ENCODE data around the gene MRPL41. TPM values are rescaled to one million over a fixed set of nuclear protein-coding genes. Genes with fewer than 3 reads are reported as not detected.

MRPL41 gene
- total RNA-seq, 1 donor from 2014 or later = 244 TPM

GRCh38 chr9:137598943-137599342 lies 47.3 kb downstream of the MRPL41 start:
- ATAC-seq = no peak

More at GRCh38 chr9:137598943-137599342, 47.3 kb downstream of the MRPL41 start:
- DNase-seq (ENCODE audit: missing footprints) = no peak
- intact Hi-C loops (cut with DNase I) = no loop called here

Other genes with a start within 250 kb of the MRPL41 start
- gene NRARP, start 249.6 kb upstream of the MRPL41 start, total RNA-seq = 4.7 TPM
- 6.8 TPM for gene EXD3, start 128.7 kb upstream of the MRPL41 start, total RNA-seq
- gene NOXA1, start 128.5 kb upstream of the MRPL41 start, total RNA-seq = 2.2 TPM
- gene ENTPD8, start 110.5 kb upstream of the MRPL41 start, total RNA-seq = not detected
- 11.5 TPM for gene NSMF, start 92.5 kb upstream of the MRPL41 start, total RNA-seq
- gene PNPLA7, start 1.5 kb upstream of the MRPL41 start, total RNA-seq = 9.8 TPM
- 17.2 TPM for gene DPH7, start 27.0 kb downstream of the MRPL41 start, total RNA-seq
- gene ZMYND19, start 38.6 kb downstream of the MRPL41 start, total RNA-seq = 10.8 TPM
- gene ARRDC1, start 53.8 kb downstream of the MRPL41 start, total RNA-seq = 17.5 TPM
- 30.5 TPM for gene EHMT1, start 67.1 kb downstream of the MRPL41 start, total RNA-seq